ENCODE data around the gene MYH14. TPM values are rescaled to one million over a fixed set of nuclear protein-coding genes. Genes with fewer than 3 reads are reported as not detected.

MYH14 gene
- total RNA-seq, 1 experiment from 2014 or later, result 0.84 TPM

GRCh38 chr19:50359328-50359818 is 156.0 kb downstream of the MYH14 start:
- no peak overlapping the region for H3K27ac ChIP-seq (ENCODE audit: low read depth, low read length, poor library complexity, severe bottlenecking)
- no peaks in the 10 kb centered on the region for H3K9me3 ChIP-seq (ENCODE audit: low read depth, low read length, poor library complexity, severe bottlenecking)
- no peak for DNase-seq (ENCODE audit: low spot score)
- ChIA-PET CTCF (no interaction called here), POLR2A (ENCODE audit: low non-redundant PET) (no interaction called here)
- intact Hi-C loops (cut with micrococcal nuclease; ENCODE audit: unreplicated experiment), result loop anchor here (5.0 to 10.0 kb wide), 2 partner anchors 423 to 565 kb away; no protein-coding TSS in a partner anchor
- H3K27me3 ChIP-seq (replicated peaks; ENCODE audit: insufficient read depth, low read depth, low read length, poor library complexity), result no peaks in the 10 kb centered on the region
- H3K4me3 ChIP-seq (ENCODE audit: low read depth, low read length, poor library complexity, severe bottlenecking), result no peak overlapping the region
- no TSS peak for BruUV-seq (replicated peaks)
- H3K4me1 ChIP-seq (ENCODE audit: insufficient read depth, low read length, poor library complexity, severe bottlenecking), result no peaks in the 10 kb centered on the region
- no peaks in the 10 kb centered on the region for H3K36me3 ChIP-seq (ENCODE audit: insufficient read depth, low read length, poor library complexity, severe bottlenecking)
- no peak for TF ChIP-seq CTCF (conservative IDR thresholded peaks at IDR 0.05; ENCODE audit: low read depth, low read length)
- TF ChIP-seq EZH2 (IDR thresholded peaks at IDR 0.05; ENCODE audit: borderline replicate concordance, low read depth, low read length, poor library complexity, severe bottlenecking), result no peak

Other genes starting within 250 kb of the MYH14 start
- gene SIGLEC11, start 242.4 kb upstream of the MYH14 start, total RNA-seq (2021), result not detected in 2 replicates
- 44.4 and 47.5 TPM in 2 replicates for gene VRK3, start 178.2 kb upstream of the MYH14 start, total RNA-seq (2021)
- gene ZNF473, start 177.6 kb upstream of the MYH14 start, total RNA-seq (2021), result 14.4 and 15.6 TPM in 2 replicates
- gene IZUMO2, start 40.3 kb upstream of the MYH14 start, total RNA-seq (2021), result not detected in 2 replicates
- 6.4 and 6.7 TPM in 2 replicates for gene KCNC3, start 125.8 kb downstream of the MYH14 start, total RNA-seq (2021)
- gene NAPSA, start 162.0 kb downstream of the MYH14 start, total RNA-seq (2021), result 0.47 and 0.63 TPM in 2 replicates
- gene NR1H2, start 172.8 kb downstream of the MYH14 start, total RNA-seq (2021), result 42.7 and 45.0 TPM in 2 replicates
- 143 and 155 TPM in 2 replicates for gene POLD1, start 180.7 kb downstream of the MYH14 start, total RNA-seq (2021)
- gene SPIB, start 215.3 kb downstream of the MYH14 start, total RNA-seq (2021), result 0.20 and 0.75 TPM in 2 replicates
- 0.09 TPM in 1 of 2 replicates, not detected in the other for gene MYBPC2, start 229.3 kb downstream of the MYH14 start, total RNA-seq (2021)

All from A673 (cell line).